Measurements from ENCODE around the gene BAZ1A.

DNA sequence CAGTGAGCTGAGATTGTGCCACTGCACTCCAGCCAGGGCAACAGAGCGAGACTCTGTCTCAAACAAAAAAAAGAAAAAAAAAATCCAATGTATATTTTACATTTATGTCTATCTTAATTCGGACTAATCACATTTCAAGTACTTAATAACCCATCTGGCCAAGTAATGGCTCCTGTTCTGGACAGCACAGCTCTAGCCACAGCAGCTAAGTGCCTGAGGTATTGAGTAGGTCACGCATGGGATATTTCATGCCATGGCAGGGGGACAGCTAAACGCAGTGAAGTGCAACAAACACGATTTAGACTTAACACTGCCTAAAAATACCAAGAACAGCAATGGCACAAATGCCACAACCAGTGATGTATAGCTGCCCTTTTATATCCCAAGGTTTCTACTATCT lies 8.0 kb downstream of the BAZ1A start:
- TF ChIP-seq, protein P1, sequence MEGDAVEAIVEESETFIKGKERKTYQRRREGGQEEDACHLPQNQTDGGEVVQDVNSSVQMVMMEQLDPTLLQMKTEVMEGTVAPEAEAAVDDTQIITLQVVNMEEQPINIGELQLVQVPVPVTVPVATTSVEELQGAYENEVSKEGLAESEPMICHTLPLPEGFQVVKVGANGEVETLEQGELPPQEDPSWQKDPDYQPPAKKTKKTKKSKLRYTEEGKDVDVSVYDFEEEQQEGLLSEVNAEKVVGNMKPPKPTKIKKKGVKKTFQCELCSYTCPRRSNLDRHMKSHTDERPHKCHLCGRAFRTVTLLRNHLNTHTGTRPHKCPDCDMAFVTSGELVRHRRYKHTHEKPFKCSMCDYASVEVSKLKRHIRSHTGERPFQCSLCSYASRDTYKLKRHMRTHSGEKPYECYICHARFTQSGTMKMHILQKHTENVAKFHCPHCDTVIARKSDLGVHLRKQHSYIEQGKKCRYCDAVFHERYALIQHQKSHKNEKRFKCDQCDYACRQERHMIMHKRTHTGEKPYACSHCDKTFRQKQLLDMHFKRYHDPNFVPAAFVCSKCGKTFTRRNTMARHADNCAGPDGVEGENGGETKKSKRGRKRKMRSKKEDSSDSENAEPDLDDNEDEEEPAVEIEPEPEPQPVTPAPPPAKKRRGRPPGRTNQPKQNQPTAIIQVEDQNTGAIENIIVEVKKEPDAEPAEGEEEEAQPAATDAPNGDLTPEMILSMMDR (IDR thresholded peaks at IDR 0.05) = no peak
- TF ChIP-seq POLR2A (IDR thresholded peaks at IDR 0.05) = no peak
